ENCODE measurements around the gene MANSC4. TPM values are rescaled to one million over a fixed set of nuclear protein-coding genes. Genes with fewer than 3 reads are reported as not detected.

MANSC4 gene
- total and polyA plus RNA-seq, 10 of the 15 experiments (the other 5 are each of a cell fraction or from before 2014, with no cell fraction given) = 0.18 to 0.21 (median 0.19) TPM; not detected in 7

DNA sequence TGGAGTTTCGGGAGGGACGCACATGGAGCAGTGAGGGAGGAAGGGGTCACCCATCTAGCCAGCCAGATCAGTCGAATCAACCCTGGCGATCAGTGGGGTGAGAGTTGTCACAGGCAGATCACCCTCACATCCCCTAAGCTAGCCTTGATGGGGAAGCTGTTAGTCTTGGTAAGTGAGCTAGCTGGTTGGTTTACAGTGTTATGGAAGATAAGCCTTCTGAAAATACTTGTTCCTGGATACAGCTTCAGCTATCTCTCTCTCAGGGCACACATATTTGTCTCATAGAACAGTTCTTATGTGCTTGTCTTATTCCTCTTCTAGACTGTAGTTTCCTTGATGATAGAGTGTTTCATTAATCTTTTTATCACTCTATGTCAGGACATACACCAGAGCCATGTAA is 26.2 kb upstream of the MANSC4 start:
- Histone ChIP-seq H3K9me3 (replicated peaks; ENCODE audit: control insufficient read depth, insufficient read depth, low read length) (no peaks in the 10 kb centered on the region; the same call in 2 of the 3 replicates), H3K79me2 (ENCODE audit: control insufficient read depth, insufficient read depth, low read length) (no peaks in the 10 kb centered on the region), H3K9ac (ENCODE audit: control insufficient read depth, insufficient read depth, low read length) (no peak overlapping the region), H4K20me1 (ENCODE audit: control insufficient read depth, insufficient read depth) (no peaks in the 10 kb centered on the region), H3K4me2 (ENCODE audit: control insufficient read depth, insufficient read depth) (no peak overlapping the region), H3K4me1 (ENCODE audit: control insufficient read depth, insufficient read depth, low read length) (no peaks in the 10 kb centered on the region), H3K27ac (ENCODE audit: control insufficient read depth, insufficient read depth) (no peak overlapping the region), H3K36me3 (ENCODE audit: control insufficient read depth in 2 of 2, insufficient read depth in 2 of 2, low read length in 1 of 2) (no peaks in the 10 kb centered on the region; a peak in 1 of 4 replicates), H3K4me3 (no peak overlapping the region), H3K27me3 (replicated peaks in 1 of 2; ENCODE audit: control insufficient read depth in 2 of 2, insufficient read depth in 2 of 2, low read length in 1 of 2) (no peaks in the 10 kb centered on the region), H2AFZ (ENCODE audit: control insufficient read depth, low read depth, low read length) (no peak overlapping the region)
- intact Hi-C loops (cut with micrococcal nuclease; ENCODE audit: unreplicated experiment) (no loop called here), in situ Hi-C loops (cut with MboI) (no loop called here)
- DNase-seq (ENCODE audit: low read depth, low spot score) = no peak
- FAIRE-seq = no peak
- ChIA-PET POLR2A (interaction anchor here (1.2 kb wide), 1 partner anchor 9 kb away, joined by 3 read pairs; no protein-coding TSS in a partner anchor), CTCF (interaction anchor here (0.8 to 1.3 kb wide), 3 partner anchors 11 to 16 kb away, joined by 3 to 4 read pairs (median 3); no protein-coding TSS in a partner anchor), RAD21 (ENCODE audit: unreplicated experiment) (no interaction called here), SMC1A (ENCODE audit: uncharacterized antibody, unreplicated experiment) (no interaction called here)
- ATAC-seq = no peak
- TF ChIP-seq JUND (IDR thresholded peaks at IDR 0.05; ENCODE audit: low read depth, low read length) (no peak), FOS (IDR thresholded peaks at IDR 0.05; ENCODE audit: borderline replicate concordance, extremely low read depth, insufficient read length) (no peak), RCOR1 (conservative IDR thresholded peaks at IDR 0.05; ENCODE audit: low read depth, low read length) (no peak), ZNF384 (IDR thresholded peaks at IDR 0.05; ENCODE audit: borderline replicate concordance, low read depth, low read length) (no peak)
- TF ChIP-seq, protein P1, sequence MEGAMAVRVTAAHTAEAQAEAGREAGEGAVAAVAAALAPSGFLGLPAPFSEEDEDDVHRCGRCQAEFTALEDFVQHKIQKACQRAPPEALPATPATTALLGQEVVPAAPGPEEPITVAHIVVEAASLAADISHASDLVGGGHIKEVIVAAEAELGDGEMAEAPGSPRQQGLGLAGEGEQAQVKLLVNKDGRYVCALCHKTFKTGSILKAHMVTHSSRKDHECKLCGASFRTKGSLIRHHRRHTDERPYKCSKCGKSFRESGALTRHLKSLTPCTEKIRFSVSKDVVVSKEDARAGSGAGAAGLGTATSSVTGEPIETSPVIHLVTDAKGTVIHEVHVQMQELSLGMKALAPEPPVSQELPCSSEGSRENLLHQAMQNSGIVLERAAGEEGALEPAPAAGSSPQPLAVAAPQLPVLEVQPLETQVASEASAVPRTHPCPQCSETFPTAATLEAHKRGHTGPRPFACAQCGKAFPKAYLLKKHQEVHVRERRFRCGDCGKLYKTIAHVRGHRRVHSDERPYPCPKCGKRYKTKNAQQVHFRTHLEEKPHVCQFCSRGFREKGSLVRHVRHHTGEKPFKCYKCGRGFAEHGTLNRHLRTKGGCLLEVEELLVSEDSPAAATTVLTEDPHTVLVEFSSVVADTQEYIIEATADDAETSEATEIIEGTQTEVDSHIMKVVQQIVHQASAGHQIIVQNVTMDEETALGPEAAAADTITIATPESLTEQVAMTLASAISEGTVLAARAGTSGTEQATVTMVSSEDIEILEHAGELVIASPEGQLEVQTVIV (IDR thresholded peaks at IDR 0.05; ENCODE audit: borderline replicate concordance, partially characterized antibody) = no peak
- no TSS peak for BruUV-seq (replicated peaks)
- WGBS (ENCODE audit: insufficient coverage, insufficient replicate concordance, low lambda C conversion rate, missing lambda C conversion rate) = 78% methylated on average over 4 of the region's 4 CpGs

Data from GM12878 (cell line).